ENCODE measurements around the gene ZNF474. TPM values are rescaled to one million over a fixed set of nuclear protein-coding genes. Genes with fewer than 3 reads are reported as not detected.

Gene ZNF474
- total RNA-seq, 1 donor from 2014 or later, result not detected

GRCh38 chr5:122169350-122170103 lies 40.2 kb downstream of the ZNF474 start:
- intact Hi-C loops (cut with DNase I), result no loop called here
- Histone ChIP-seq H3K9me3 (no peaks in the 10 kb centered on the region), H3K36me3 (no peaks in the 10 kb centered on the region), H3K27me3 (no peaks in the 10 kb centered on the region), H3K4me1 (no peaks in the 10 kb centered on the region), H3K27ac (no peak overlapping the region), H3K4me3 (no peak overlapping the region)
- no peak for DNase-seq (ENCODE audit: low spot score in 2 of 2)
- TF ChIP-seq CTCF (IDR thresholded peaks at IDR 0.05), result no peak

DNA sequence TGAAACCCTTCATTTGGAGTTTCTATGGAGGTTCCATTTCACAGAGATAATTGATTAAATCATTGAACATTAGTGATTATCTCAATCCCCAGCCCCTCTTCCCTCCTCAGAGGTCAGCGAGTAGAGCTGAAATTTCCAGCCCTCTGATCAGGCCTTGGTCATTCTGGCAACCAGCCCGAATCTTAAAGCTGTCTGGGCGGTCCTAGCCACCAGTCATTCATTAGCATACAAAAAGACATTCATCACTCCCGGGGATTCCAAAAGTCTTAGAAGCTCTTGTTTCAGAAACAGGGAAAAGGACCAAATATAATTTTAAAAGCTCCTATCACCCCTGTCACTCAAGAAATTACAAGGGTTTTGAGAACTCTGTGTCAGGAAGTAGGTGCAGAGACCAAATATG lies 41.3 kb downstream of the ZNF474 start:
- H3K9me3 ChIP-seq, result no peaks in the 10 kb centered on the region
- H3K4me1 ChIP-seq, result no peaks in the 10 kb centered on the region
- no peak overlapping the region for H3K4me3 ChIP-seq
- intact Hi-C loops (cut with DNase I), result no loop called here
- no peaks in the 10 kb centered on the region for H3K36me3 ChIP-seq
- DNase-seq (ENCODE audit: low spot score in 2 of 2), result no peak
- H3K27me3 ChIP-seq, result no peaks in the 10 kb centered on the region
- H3K27ac ChIP-seq, result no peak overlapping the region
- TF ChIP-seq CTCF (IDR thresholded peaks at IDR 0.05), result no peak

GRCh38 chr5:122172207-122172606 lies 42.9 kb downstream of the ZNF474 start:
- no peak for TF ChIP-seq CTCF (IDR thresholded peaks at IDR 0.05)
- peak overlapping the region in 1 of 2 donors; percentile 30 for H3K27ac ChIP-seq
- H3K4me1 ChIP-seq, result no peaks in the 10 kb centered on the region
- no peak for DNase-seq (ENCODE audit: low spot score in 2 of 2)
- no peaks in the 10 kb centered on the region for H3K36me3 ChIP-seq
- no peaks in the 10 kb centered on the region for H3K27me3 ChIP-seq
- no peak overlapping the region for H3K4me3 ChIP-seq
- no peaks in the 10 kb centered on the region for H3K9me3 ChIP-seq
- intact Hi-C loops (cut with DNase I), result no loop called here

- H3K4me3 ChIP-seq, result no peak overlapping the region
- intact Hi-C loops (cut with DNase I), result no loop called here
- H3K9me3 ChIP-seq, result no peaks in the 10 kb centered on the region
- no peaks in the 10 kb centered on the region for H3K27me3 ChIP-seq
- DNase-seq (ENCODE audit: low spot score in 2 of 2), result no peak
- peak overlapping the region; percentile 44 to 58 for H3K27ac ChIP-seq
- no peaks in the 10 kb centered on the region for H3K36me3 ChIP-seq
- TF ChIP-seq CTCF (IDR thresholded peaks at IDR 0.05), result no peak
- no peaks in the 10 kb centered on the region for H3K4me1 ChIP-seq
These were observed 44.4 kb downstream of the ZNF474 start for GRCh38 chr5:122173474-122174415.

DNA sequence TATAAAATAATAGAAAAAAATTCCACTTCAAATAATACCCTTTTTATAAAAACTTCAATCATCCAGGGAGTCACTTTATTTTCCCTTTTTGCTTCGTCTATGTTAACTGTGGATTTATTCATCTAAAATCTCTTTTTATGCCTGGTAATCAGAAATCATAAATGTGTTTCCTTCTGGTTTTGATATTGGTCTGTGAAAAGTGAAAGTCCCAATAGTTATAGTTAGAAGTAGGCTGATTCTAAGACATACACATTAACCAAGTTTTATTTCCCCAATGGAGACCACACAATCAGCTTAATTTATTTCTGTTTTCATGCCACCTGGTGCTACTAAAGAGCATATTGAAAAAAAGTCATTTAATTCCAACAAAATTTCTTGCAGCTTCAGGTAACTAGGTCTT lies 45.7 kb downstream of the ZNF474 start:
- intact Hi-C loops (cut with DNase I), result no loop called here
- no peaks in the 10 kb centered on the region for H3K36me3 ChIP-seq
- H3K9me3 ChIP-seq, result no peaks in the 10 kb centered on the region
- H3K4me3 ChIP-seq, result no peak overlapping the region
- no peak overlapping the region for H3K27ac ChIP-seq
- TF ChIP-seq CTCF (IDR thresholded peaks at IDR 0.05), result no peak
- peaks cover 0 to 3% of the 10 kb centered on the region in 2 donors for H3K4me1 ChIP-seq
- DNase-seq (ENCODE audit: low spot score in 2 of 2), result no peak
- no peaks in the 10 kb centered on the region for H3K27me3 ChIP-seq
